Fibroblast of pulmonary artery (primary cell): Measurements from ENCODE around the gene PGF.

Experiments used
- DNase-seq: peaks from one replicate; pipeline ENCODE4 v3.0.0-alpha.2; 2010; ENCODE audit warnings: low read depth
- H3K4me3 ChIP-seq: replicated peaks from 2 replicates; pipeline ENCODE4 v1.5.1; 2011; ENCODE audit warnings: low read depth, mild to moderate bottlenecking, control low read depth, low read length, moderate library complexity
- TF ChIP-seq, protein P1 (sequence below): IDR thresholded peaks from 2 replicates; pipeline ENCODE4 v1.5.1; 2011; ENCODE audit warnings: mild to moderate bottlenecking, control low read depth, low read length, inconsistent platforms; ENCODE audit errors: missing control alignments

The PGF gene

DNA sequence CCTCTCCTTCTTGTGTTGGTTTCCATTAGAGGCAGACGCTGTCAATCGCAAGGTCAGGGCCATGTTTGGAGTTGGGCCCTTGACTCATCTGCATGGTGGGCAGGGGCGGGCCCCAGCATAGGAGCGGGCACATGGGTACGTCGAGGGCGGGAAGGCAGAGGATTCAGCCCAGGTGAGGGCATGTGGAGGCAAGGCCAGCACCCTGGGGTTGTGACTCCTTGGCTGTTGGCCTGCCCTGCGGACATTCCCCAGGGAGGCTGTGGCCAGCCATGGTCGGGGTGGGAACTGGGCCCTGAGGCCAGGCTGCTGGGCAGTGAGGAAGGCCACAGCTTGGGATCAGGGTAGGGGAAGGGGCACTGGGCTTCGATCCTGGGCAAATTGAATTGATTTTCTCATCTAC, 42.6 kb downstream of the PGF start:
- DNase-seq, result no peak
- TF ChIP-seq, protein P1, sequence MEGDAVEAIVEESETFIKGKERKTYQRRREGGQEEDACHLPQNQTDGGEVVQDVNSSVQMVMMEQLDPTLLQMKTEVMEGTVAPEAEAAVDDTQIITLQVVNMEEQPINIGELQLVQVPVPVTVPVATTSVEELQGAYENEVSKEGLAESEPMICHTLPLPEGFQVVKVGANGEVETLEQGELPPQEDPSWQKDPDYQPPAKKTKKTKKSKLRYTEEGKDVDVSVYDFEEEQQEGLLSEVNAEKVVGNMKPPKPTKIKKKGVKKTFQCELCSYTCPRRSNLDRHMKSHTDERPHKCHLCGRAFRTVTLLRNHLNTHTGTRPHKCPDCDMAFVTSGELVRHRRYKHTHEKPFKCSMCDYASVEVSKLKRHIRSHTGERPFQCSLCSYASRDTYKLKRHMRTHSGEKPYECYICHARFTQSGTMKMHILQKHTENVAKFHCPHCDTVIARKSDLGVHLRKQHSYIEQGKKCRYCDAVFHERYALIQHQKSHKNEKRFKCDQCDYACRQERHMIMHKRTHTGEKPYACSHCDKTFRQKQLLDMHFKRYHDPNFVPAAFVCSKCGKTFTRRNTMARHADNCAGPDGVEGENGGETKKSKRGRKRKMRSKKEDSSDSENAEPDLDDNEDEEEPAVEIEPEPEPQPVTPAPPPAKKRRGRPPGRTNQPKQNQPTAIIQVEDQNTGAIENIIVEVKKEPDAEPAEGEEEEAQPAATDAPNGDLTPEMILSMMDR, result no peak
- no peak overlapping the region for H3K4me3 ChIP-seq

DNA sequence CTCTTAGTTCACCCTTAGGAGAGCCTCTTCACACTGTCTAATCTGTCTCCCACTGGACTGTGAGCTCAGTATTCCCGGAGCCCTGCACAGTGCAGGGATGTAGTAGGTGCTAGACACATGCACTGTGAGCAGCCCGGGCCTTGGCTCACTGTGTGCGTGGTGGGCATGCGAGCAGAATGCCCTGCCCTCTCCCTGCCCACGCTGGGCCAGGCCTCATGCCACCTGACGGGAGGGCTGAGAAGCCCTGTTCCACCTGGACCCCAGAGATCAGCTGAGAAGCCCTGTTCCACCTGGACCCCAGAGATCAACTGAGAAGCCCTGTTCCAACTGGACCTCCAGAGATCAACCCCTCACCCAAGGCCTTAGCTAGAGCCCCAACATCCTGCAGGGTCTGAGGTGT, 43.3 kb downstream of the PGF start:
- DNase-seq, result no peak
- H3K4me3 ChIP-seq, result no peak overlapping the region
- TF ChIP-seq, protein P1, result no peak

- TF ChIP-seq, protein P1, result no peak
- DNase-seq, result no peak
These were observed 43.7 kb downstream of the PGF start for GRCh38 chr14:74911704-74912103.

GRCh38 chr14:74911221-74911620, 44.2 kb downstream of the PGF start:
- no peak overlapping the region for H3K4me3 ChIP-seq
- TF ChIP-seq, protein P1, result no peak
- no peak for DNase-seq

More at GRCh38 chr14:74911704-74912103, 43.7 kb downstream of the PGF start:
- no peak overlapping the region for H3K4me3 ChIP-seq

- TF ChIP-seq, protein P1, result no peak
- H3K4me3 ChIP-seq, result no peak overlapping the region
These were observed 44.8 kb downstream of the PGF start for GRCh38 chr14:74910556-74910955.

GRCh38 chr14:74909911-74910310, 45.5 kb downstream of the PGF start:
- TF ChIP-seq, protein P1, result no peak
- no peak overlapping the region for H3K4me3 ChIP-seq

More at GRCh38 chr14:74910556-74910955, 44.8 kb downstream of the PGF start:
- DNase-seq, result no peak

GRCh38 chr14:74909501-74909900, 45.9 kb downstream of the PGF start:
- TF ChIP-seq, protein P1, result no peak
- no peak for DNase-seq
- H3K4me3 ChIP-seq, result no peak overlapping the region

More at GRCh38 chr14:74909911-74910310, 45.5 kb downstream of the PGF start:
- DNase-seq, result no peak
